Liver (tissue), 9 donors: ENCODE measurements around the gene MFSD6. TPM values are rescaled to one million over a fixed set of nuclear protein-coding genes. Genes with fewer than 3 reads are reported as not detected.

Experiments used
- DNase-seq: peaks from one replicate; pipeline ENCODE4 v3.0.0-alpha.2; 2017; ENCODE audit warnings: low spot score
- H3K27ac ChIP-seq, 2 donors: one replicate each; pipeline ENCODE4 v1.7.0; 2013; ENCODE audit warnings: inconsistent platforms in 2 of 2, low read length in 2 of 2, control low read depth in 1 of 2, low read depth in 1 of 2, mild to moderate bottlenecking in 1 of 2
- H3K27me3 ChIP-seq, 4 donors: one replicate each; pipeline versions ENCODE4 v1.6.1 to v1.7.0; 2013; ENCODE audit warnings: low read length in 3 of 4, inconsistent platforms in 1 of 4, mild to moderate bottlenecking in 1 of 4, moderate library complexity in 1 of 4; ENCODE audit not compliant: control insufficient read depth in 4 of 4, insufficient read depth in 4 of 4
- H3K36me3 ChIP-seq, 4 donors: one replicate each; pipeline versions ENCODE4 v1.6.1 to v1.7.0; 2013; ENCODE audit warnings: low read length in 3 of 4, mild to moderate bottlenecking in 3 of 4, low read depth in 1 of 4, moderate library complexity in 1 of 4; ENCODE audit not compliant: control insufficient read depth in 4 of 4, insufficient read depth in 3 of 4
- H3K4me1 ChIP-seq, 4 donors: one replicate each; pipeline versions ENCODE4 v1.6.1 to v1.7.0; 2013; ENCODE audit warnings: low read length in 3 of 4, mild to moderate bottlenecking in 3 of 4, moderate library complexity in 1 of 4; ENCODE audit not compliant: control insufficient read depth in 4 of 4, insufficient read depth in 4 of 4
- H3K4me3 ChIP-seq, 3 donors: one replicate each; pipeline versions ENCODE4 v1.6.1 to v1.7.0; 2013; ENCODE audit warnings: low read length in 3 of 3, control low read depth in 1 of 3, low read depth in 1 of 3, mild to moderate bottlenecking in 1 of 3
- H3K9ac ChIP-seq, 2 donors: one replicate each; pipeline ENCODE4 v1.7.0; 2013; ENCODE audit warnings: low read length in 2 of 2, mild to moderate bottlenecking in 2 of 2, moderate library complexity in 2 of 2, control low read depth in 1 of 2, low read depth in 1 of 2
- H3K9me3 ChIP-seq, 4 donors: one replicate each; pipeline versions ENCODE4 v1.6.1 to v1.7.0; 2013; ENCODE audit warnings: low read length in 3 of 4; ENCODE audit not compliant: control insufficient read depth in 4 of 4
- EGR1 ChIP-seq, 2 donors: IDR thresholded peaks; 2 replicates each; pipeline ENCODE4 v1.6.1; 2016 to 2018; ENCODE audit warnings: antibody characterized with exemption in 2 of 2, low read depth in 2 of 2
- GABPA ChIP-seq, 2 donors: IDR thresholded peaks in 1 of 2; conservative IDR thresholded peaks in 1 of 2; 2 replicates each; pipeline ENCODE4 v1.6.1; 2016; ENCODE audit warnings: antibody characterized with exemption in 2 of 2, mild to moderate bottlenecking in 1 of 2, moderate library complexity in 1 of 2
- HNF4A ChIP-seq, 2 donors: conservative IDR thresholded peaks; 2 replicates each; pipeline ENCODE4 v1.6.1; 2016; ENCODE audit warnings: antibody characterized with exemption in 2 of 2, mild to moderate bottlenecking in 2 of 2
- RAD21 ChIP-seq, 2 donors: IDR thresholded peaks; 2 replicates each; pipeline ENCODE4 v1.6.1; 2016; ENCODE audit warnings: antibody characterized with exemption in 2 of 2, mild to moderate bottlenecking in 2 of 2
- RXRA ChIP-seq, 2 donors: IDR thresholded peaks; 2 replicates each; pipeline ENCODE4 v1.6.1; 2017 to 2018; ENCODE audit warnings: antibody characterized with exemption in 2 of 2, mild to moderate bottlenecking in 1 of 2
- SP1 ChIP-seq: IDR thresholded peaks from 2 replicates; pipeline ENCODE4 v1.6.1; 2018; ENCODE audit warnings: antibody characterized with exemption, mild to moderate bottlenecking
- TAF1 ChIP-seq: conservative IDR thresholded peaks from 2 replicates; pipeline ENCODE4 v1.6.1; 2016; ENCODE audit warnings: antibody characterized with exemption, mild to moderate bottlenecking
- WGBS: extraction: QIAGEN DNeasy Blood & Tissue Kit; methylation state at CpG from one replicate; pipeline ENCODE4 v1.1.7; 2013; 5-methylcytosine and 5-hydroxymethylcytosine counted together
- polyA plus RNA-seq, 2 donors: library from polyadenylated mRNA; stranded (reverse) in 1 of 2; unstranded in 1 of 2; fragments of 200-250 nt in 1 of 2; fragments of >200 nt in 1 of 2; fragmentation: Nextera tagmentation in 1 of 2; extraction: Ambion mirVana in 1 of 2; gene quantifications; one replicate each; pipeline versions ENCODE4 v1.2.1 to v1.2.3, GENCODE V29; 2013 to 2015
- total RNA-seq, 2 donors: library from RNA; depleted of rRNA; stranded (reverse); fragments of >200 nt; gene quantifications; one replicate each; pipeline ENCODE4 v1.2.3, GENCODE V29; 2014
- TF ChIP-seq, protein P1 (sequence below): IDR thresholded peaks from 2 replicates; pipeline ENCODE4 v1.6.1; 2016; ENCODE audit warnings: antibody characterized with exemption, mild to moderate bottlenecking
- TF ChIP-seq, protein P2 (sequence below): fragments of 150-350 bp; IDR thresholded peaks from 2 replicates; pipeline ENCODE4 v1.5.1; 2017; ENCODE audit warnings: improper control_type of control experiment, low read depth, low read length; ENCODE audit not compliant: missing input control
- TF ChIP-seq, protein P3 (sequence below): IDR thresholded peaks from 2 replicates; pipeline ENCODE4 v1.6.1; 2016; ENCODE audit warnings: antibody characterized with exemption
- TF ChIP-seq, protein P4 (sequence below): IDR thresholded peaks from 2 replicates; pipeline ENCODE4 v1.6.1; 2016; ENCODE audit warnings: antibody characterized with exemption
- donor health status: healthy.
- donor health status: healthy.
- donor health status: healthy.
- donor health status: healthy.
- donor health status: healthy.

The MFSD6 gene
- total and polyA plus RNA-seq, 4 donors: 0.83 to 9.5 (median 2.4) TPM

DNA sequence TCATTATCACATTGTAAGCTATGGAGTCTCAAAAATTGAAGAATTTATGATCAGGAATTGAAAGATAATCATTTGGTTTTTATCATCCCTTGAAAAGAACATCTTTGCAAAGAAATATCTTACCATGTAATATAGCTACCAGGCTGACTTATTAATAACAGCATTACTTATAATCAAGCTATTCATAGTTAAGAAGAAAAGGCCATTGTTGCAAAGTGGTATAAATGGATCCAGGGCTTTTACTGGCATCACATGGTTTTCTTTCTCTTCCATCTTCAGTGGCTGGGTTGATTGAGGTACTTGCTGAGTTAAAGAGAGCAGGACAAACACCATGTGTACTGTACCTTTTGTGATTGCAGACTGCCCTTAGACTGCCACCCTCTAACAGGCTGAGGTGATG lies 39.6 kb downstream of the MFSD6 start:
- DNase-seq: no peak
- H3K27ac ChIP-seq: no peak overlapping the region
- no peak overlapping the region for H3K9ac ChIP-seq
- no peak for TF ChIP-seq HNF4A (conservative IDR thresholded peaks at IDR 0.05)
- TF ChIP-seq, protein P1, sequence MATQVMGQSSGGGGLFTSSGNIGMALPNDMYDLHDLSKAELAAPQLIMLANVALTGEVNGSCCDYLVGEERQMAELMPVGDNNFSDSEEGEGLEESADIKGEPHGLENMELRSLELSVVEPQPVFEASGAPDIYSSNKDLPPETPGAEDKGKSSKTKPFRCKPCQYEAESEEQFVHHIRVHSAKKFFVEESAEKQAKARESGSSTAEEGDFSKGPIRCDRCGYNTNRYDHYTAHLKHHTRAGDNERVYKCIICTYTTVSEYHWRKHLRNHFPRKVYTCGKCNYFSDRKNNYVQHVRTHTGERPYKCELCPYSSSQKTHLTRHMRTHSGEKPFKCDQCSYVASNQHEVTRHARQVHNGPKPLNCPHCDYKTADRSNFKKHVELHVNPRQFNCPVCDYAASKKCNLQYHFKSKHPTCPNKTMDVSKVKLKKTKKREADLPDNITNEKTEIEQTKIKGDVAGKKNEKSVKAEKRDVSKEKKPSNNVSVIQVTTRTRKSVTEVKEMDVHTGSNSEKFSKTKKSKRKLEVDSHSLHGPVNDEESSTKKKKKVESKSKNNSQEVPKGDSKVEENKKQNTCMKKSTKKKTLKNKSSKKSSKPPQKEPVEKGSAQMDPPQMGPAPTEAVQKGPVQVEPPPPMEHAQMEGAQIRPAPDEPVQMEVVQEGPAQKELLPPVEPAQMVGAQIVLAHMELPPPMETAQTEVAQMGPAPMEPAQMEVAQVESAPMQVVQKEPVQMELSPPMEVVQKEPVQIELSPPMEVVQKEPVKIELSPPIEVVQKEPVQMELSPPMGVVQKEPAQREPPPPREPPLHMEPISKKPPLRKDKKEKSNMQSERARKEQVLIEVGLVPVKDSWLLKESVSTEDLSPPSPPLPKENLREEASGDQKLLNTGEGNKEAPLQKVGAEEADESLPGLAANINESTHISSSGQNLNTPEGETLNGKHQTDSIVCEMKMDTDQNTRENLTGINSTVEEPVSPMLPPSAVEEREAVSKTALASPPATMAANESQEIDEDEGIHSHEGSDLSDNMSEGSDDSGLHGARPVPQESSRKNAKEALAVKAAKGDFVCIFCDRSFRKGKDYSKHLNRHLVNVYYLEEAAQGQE: no peak
- TF ChIP-seq, protein P2, sequence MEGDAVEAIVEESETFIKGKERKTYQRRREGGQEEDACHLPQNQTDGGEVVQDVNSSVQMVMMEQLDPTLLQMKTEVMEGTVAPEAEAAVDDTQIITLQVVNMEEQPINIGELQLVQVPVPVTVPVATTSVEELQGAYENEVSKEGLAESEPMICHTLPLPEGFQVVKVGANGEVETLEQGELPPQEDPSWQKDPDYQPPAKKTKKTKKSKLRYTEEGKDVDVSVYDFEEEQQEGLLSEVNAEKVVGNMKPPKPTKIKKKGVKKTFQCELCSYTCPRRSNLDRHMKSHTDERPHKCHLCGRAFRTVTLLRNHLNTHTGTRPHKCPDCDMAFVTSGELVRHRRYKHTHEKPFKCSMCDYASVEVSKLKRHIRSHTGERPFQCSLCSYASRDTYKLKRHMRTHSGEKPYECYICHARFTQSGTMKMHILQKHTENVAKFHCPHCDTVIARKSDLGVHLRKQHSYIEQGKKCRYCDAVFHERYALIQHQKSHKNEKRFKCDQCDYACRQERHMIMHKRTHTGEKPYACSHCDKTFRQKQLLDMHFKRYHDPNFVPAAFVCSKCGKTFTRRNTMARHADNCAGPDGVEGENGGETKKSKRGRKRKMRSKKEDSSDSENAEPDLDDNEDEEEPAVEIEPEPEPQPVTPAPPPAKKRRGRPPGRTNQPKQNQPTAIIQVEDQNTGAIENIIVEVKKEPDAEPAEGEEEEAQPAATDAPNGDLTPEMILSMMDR: no peak
- TF ChIP-seq, protein P3, sequence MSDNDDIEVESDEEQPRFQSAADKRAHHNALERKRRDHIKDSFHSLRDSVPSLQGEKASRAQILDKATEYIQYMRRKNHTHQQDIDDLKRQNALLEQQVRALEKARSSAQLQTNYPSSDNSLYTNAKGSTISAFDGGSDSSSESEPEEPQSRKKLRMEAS: no peak
- TF ChIP-seq GABPA (IDR thresholded peaks at IDR 0.05 in 1 of 2, conservative IDR thresholded peaks at IDR 0.05 in 1 of 2): no peak
- TF ChIP-seq, protein P4, sequence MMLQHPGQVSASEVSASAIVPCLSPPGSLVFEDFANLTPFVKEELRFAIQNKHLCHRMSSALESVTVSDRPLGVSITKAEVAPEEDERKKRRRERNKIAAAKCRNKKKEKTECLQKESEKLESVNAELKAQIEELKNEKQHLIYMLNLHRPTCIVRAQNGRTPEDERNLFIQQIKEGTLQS: no peak
- TF ChIP-seq EGR1 (IDR thresholded peaks at IDR 0.05; ENCODE audit: low read depth in 2 of 2): no peak
- no peaks in the 10 kb centered on the region for H3K4me1 ChIP-seq
- H3K4me3 ChIP-seq: no peak overlapping the region
- no peaks in the 10 kb centered on the region for H3K9me3 ChIP-seq
- H3K27me3 ChIP-seq: no peaks in the 10 kb centered on the region
- H3K36me3 ChIP-seq: no peaks in the 10 kb centered on the region

DNA sequence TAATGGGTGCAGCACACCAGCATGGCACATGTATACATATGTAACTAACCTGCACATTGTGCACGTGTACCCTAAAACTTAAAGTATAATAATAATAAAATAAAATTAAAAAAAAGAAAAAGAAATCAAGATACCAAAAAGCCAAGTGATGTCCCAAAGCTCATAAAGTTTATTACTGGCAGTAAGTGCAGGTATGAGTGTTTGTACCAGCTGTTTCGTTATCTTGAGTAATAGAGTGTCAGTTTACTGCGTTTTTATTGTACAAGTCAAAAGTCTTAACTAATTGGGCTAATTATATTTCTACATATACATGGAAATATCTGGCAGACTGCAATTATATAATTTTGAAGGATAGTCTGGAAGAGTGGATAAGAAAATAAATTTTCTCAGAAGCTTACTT lies 41.8 kb downstream of the MFSD6 start:
- no peak for DNase-seq
- Histone ChIP-seq H3K9me3 (no peaks in the 10 kb centered on the region), H3K9ac (no peak overlapping the region), H3K4me3 (no peak overlapping the region), H3K36me3 (no peaks in the 10 kb centered on the region), H3K27ac (no peak overlapping the region), H3K27me3 (no peaks in the 10 kb centered on the region), H3K4me1 (no peaks in the 10 kb centered on the region)
- TF ChIP-seq EGR1 (IDR thresholded peaks at IDR 0.05; ENCODE audit: low read depth in 2 of 2) (no peak), TAF1 (no peak), RXRA (IDR thresholded peaks at IDR 0.05) (no peak), RAD21 (IDR thresholded peaks at IDR 0.05) (no peak), HNF4A (conservative IDR thresholded peaks at IDR 0.05) (no peak), SP1 (no peak)
- TF ChIP-seq, protein P3: no peak
- TF ChIP-seq, protein P4: no peak
- 87% methylated on average over 3 of the region's 3 CpGs for WGBS
